T-helper 1 cell (primary cell): ENCODE measurements around the gene TNIK.
A peak's percentile ranks its signal among the peaks of the same experiment; 100 is the strongest.
"Not testable (repeated sequence)": the region's sequence is repeated elsewhere in the genome, so short reads cannot be mapped to it uniquely, and the experiment has no call there.

Experiments used
- DNase-seq, 5 donors: peaks; one replicate each; pipeline ENCODE4 v3.0.0-alpha.2; 2012 to 2020

Gene TNIK

DNA sequence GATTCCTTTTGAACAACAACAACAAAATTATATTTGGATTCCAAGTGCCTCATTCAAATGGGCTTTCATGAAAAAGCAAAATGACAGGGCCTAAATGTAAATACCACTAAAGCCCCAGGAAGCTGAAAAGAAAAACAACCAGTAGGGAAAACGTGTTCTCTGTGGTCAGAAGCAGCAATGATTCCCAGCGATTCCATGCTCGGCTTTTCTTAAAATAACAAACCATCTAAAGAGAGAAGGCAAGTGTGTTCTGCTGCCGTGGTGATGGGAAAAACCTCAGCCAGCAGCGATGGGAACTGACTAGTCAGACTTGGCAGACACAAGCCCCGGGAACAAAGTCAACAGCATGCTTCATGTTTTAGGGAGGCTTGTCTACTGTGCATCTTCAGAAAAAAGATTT, 153.6 kb downstream of the TNIK start:
- no peak for DNase-seq

DNA sequence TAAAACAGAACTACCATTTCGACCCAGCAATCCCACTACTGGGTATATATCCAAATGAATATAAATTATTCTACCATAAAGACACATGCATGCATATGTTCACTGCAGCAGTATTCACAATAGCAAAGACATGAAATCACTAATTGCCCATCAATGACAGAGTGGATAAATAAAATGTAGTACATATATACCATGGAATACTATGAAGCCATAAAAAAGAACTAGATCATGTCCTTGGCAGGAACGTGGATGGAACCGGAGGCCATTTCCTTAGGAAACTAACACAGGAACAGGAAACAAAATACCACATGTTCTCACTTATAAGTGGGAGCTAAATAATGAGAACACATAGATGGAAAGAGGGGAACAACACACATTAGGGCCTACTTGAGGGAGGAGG, 154.4 kb downstream of the TNIK start:
- not testable (repeated sequence) for DNase-seq

DNA sequence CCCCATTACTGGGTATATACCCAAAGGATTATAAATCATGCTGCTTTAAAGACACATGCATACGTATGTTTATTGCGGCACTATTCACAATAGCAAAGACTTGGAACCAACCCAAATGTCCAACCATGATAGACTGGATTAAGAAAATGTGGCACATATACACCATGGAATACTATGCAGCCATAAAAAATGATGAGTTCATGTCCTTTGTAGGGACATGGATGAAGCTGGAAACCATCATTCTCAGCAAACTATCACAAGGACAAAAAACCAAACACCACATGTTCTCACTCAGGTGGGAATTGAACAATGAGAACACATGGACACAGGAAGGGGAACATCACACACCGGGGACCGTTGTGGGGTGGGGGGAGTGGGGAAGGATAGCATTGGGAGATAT, 155.7 kb downstream of the TNIK start:
- DNase-seq = not testable (repeated sequence)

DNA sequence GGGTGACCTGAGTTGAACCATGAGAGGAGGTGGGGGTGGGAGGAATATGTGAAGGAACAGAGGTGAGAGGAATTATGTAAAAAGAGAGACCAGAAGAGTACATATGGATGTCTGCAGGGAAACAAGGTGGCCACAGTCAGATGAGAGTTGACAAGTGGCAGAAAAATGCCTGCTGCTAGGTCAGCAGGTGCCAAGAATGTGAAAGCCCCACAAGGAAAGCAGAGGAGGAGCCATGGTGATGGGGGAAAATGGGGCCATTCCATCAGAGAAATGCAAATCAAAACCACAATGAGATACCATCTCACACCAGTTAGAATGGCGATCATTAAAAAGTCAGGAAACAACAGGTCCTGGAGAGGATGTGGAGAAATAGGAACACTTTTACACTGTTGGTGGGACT, 156.2 kb downstream of the TNIK start:
- not testable (repeated sequence) for DNase-seq

DNA sequence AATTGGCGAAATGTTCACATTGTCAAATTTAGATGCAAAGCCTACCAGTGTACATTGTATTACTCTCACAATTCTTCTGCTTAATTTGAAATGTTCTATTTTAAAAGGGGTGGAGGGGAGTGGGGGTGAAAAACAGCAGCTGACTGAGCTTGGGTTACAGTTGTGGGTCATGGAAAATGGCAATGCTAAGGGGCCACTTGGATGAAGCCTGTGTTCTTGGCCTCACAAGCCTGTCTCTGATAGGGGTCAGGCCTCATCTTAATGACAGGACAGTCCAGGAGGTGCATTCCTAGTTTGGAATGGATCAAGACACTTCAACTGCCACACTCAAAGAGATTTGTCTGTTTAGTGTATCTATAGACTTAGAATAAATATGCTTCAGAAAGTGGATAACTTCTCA, 158.2 kb downstream of the TNIK start:
- DNase-seq = no peak

DNA sequence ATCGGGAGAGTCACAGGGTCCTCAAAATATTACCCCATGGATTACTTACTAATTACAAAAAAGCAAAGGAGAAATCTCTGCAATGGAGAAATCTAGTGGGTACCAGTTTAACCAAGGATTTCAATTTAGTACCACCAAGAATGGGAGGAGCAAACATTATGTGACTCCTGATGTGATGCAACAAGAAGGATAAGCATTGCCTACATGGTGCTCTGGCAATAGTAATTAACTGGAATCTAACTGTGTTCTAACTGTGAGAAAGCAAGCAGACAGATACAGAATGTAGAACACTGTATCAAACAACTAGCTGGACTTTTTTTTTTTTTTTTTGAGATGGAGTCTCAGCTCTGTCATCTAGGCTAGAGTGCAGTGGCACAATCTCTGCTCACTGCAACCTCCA, 159.2 kb downstream of the TNIK start:
- DNase-seq = no peak

DNA sequence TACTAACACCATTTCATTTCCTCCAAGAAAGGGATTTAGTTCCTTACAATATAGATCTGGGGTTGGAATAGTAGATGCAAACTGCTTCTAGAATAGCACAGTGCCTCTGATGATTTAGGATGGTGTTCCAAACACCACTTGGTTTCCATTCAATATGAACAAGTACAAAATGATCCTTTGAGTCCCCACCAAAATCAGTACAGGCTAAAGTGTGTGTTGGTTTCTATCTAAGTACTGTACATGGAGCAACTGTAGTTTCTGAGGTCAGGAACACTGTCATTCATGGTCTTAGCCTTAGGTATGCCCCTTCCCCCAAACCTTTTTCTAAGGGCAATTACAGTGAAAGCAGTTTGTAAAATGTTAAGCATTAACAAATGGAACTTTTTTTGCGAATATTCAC, 162.3 kb downstream of the TNIK start:
- DNase-seq = no peak

DNA sequence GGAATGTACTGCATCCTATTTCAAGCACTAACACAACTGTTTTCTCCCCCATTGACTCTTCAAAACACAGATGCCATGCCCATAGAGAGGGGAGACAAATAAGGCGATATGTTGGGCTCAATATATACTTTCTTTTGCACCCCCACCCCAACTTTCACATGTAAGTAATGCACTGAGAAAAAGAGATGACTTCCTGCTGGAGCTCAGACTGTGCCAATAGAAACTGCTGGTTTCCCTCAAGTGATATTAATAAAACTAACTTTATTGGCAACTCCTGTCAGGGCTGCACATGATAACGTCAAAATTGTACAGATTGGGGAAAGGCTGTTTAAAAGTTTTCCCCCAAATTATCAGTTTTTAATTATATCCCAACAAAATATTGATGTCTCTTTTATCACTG, 163.0 kb downstream of the TNIK start:
- no peak for DNase-seq

DNA sequence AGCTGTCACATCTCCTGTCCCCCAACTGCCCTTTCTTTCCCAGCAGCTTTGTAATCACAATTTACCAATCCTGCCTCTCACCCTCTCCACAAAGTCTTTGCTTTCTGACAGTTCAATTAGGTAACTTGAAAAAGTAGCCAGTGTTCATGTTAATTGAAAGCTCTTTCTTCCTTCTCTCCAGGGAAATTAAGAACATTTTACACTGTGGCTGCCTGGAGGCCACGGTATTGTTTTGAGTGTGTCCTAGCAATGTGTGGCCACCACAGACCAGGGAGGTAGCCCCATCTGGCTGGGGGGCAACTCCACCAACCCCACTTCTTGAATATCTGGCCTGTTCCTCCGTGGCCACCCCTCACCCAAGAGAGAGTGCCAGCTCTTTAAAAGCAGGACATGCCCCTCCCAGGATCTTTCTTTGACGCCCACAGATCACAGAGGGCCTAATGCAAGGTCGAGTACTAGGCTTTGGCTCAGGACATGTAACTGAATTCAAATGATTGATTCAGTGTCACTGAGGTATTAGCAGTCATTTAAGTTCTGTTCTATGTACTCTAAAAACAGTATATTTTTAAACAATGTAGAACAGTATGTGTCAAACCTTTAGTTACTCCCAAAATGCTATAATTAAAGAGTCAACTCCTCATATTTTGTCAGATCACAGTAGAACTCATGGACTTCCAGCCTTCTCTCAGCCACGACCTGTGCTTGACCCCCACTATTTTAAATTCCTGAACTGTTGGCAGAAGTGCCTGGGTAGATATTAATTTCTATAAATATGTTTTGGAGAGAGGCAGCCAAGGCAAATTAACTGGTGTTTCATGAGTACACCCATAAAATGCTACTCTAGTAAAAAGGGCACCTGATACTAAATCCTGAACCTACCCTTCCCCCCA, 164.5 kb downstream of the TNIK start:
- DNase-seq = no peak

DNA sequence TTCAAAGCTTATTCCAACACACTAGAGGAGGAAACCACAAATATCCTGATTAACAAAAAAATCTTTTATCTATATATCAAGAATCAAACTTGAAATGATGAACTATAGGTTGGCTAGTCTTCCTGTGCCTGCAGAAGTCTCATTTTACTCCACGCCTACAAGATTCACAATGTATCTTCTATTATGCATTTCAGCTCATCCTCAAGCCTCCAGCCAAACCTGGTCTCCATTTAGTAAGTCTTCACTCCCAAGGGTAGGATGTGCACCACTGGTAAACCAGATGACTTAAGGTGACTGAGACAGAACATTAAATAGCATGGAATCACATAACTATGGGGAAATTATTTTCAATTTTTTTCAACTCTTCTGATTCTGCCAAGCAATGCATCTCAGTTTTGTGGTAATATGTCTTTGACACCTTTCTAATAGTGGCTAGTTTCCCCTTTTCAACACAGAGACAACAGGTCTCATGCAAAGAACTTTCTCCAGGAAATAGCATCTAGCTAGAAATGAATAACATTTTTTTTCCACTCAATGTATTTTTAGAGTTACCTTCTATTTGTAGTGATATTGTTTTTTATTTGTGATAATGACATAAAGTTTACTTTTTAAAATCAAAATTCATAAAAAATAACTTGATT, 166.9 kb downstream of the TNIK start:
- no peak for DNase-seq

DNA sequence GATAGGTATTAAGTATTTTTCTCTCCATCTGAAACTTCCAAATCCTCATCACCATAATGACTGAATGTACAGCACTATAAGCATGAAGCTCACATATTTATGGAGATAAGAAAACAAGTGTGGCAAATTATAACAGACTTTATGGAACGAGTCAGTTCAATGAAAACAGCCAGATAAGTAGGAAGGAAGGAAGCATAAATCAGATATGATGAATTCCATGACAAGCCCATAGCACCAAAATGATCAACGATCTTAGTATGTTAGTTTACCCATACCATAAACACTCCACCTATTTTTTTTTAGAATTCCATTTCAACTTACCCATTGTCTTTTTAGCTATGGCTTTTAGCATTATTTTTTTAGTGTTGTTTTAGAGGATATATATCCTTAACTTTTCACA, 169.5 kb downstream of the TNIK start:
- no peak for DNase-seq

DNA sequence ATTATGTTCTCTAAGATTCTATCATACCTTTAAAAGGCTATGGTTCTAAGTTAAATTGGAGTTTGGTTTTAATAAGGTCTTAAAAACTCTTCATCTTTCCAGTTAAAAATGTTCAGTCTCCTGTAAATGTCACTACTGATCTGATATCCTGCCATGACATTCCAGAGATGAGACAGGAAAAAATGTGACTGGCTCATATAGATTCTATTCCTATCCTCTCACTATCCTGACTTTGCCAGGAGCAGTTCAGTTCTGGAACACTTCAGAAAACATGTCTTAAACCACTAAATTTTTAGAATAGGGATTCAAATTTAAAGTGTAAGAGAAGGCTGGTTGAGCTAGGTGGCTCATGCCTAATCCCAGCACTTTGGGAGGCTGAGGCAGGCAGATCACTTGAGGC, 170.9 kb downstream of the TNIK start:
- no peak for DNase-seq

DNA sequence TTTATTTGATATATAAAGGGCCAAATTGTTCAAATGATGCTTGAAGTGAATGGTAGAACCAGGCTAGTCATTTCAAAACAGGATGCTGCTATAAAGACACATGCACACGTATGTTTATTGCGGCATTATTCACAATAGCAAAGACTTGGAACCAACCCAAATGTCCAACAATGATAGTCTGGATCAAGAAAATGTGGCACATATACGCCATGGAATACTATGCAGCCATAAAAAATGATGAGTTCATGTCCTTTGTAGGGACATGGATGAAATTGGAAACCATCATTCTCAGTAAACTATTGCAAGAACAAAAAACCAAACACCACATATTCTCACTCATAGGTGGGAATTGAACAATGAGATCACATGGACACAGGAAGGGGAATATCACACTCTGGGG, 172.4 kb downstream of the TNIK start:
- DNase-seq = not testable (repeated sequence)

DNA sequence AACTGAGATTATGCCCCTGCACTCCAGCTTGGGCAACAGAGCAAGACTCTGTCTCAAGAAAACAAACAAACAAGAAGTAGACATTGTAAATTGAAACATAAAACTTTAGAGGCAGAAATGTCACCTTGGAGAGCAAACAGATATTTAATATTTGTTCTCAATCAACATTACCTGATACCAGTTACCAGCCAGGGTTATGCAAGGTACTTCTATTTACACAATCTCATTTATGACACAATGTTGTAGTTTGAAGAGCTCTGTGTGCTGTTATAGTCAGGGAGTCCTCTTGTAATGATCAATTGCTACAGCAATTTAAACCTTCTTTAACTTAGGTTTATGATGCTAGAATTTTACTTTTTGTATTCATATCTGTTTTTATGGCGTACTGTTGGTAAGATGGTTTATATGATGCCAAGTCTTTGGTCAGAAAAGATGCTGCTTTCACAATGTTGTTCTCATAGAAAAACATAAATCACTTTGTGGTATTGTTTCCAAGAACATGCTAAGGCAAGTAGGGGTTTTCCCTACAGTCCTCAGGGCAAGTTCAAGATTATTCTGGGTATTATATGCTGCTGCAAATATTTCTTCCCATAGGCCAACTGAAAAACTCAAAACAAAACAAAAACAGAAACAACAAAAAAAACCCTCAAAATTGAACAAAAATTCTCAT, 173.5 kb downstream of the TNIK start:
- peak in 1 of 5 donors; percentile 76 for DNase-seq

DNA sequence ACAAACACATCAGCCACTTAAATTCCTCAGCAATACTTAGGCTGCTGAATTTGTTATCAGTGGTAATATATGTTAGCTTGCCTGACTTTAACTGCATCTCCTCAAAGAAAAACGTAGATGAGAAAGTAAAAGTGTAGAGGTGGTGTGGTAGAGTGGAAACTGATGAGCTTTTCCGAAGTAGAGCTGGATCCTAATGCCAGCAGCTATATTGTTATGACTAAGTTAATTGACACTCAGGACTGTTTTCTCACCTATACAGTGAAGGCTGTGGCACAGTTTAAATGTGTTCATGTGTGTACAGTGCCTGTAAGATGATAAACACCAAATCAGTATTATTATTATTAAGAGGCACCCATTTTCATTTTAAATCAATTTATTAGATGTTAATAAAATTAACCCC, 174.9 kb downstream of the TNIK start:
- DNase-seq = peak in 1 of 5 donors; percentile 59

DNA sequence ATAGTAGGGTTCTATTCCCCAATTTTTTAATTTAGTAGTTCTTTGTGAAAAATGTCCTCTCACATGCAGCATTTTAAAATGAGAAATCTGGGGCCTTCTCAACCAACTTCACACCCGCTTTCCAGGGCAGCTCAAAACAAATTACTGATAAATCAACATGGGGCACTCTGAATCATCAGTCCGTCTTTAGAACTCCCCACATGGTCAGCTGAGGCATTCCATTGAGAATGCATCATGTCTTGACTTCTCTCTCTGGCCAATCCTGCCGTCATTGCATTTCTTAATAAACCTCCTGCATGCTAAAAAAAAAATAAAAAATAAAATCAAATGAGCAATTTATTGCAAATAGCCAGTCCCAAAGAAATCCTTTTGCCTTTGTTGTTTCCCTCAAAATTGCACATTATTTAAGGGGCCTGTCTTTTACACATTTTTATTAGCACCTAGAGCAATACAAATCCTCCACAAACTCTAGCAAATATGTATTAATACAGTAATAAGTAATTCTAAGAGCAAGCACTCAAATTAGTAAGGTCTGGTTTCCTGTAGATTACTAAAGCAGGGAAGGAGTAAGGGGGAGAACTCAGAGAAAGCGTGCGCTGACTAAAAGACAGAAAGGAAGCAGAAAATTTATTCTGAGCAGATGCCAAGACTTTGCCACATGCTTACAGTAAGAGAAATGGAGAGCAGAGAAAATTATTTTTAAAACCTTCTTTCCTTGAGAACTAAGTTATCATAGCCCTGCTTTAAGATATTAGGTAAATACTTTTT, 175.7 kb downstream of the TNIK start:
- DNase-seq = peak in 1 of 5 donors; percentile 71

DNA sequence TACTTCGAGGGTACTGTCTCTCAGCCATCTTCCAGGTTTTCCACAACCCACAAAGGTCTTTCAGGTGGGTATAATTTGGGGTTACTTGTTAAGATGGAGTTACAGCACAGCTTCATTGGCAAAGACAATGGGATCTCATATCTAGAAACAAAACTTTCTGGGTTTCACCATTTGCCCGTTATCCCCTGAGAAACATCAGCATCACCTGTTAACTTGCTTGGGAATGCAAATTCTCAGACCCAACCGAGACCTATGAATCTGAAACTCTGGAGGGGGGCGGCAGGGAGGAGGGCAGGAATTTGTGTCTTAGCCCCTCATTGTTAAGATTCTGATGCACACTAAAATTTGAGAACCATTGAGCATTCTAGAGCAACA, 176.4 kb downstream of the TNIK start:
- no peak for DNase-seq

DNA sequence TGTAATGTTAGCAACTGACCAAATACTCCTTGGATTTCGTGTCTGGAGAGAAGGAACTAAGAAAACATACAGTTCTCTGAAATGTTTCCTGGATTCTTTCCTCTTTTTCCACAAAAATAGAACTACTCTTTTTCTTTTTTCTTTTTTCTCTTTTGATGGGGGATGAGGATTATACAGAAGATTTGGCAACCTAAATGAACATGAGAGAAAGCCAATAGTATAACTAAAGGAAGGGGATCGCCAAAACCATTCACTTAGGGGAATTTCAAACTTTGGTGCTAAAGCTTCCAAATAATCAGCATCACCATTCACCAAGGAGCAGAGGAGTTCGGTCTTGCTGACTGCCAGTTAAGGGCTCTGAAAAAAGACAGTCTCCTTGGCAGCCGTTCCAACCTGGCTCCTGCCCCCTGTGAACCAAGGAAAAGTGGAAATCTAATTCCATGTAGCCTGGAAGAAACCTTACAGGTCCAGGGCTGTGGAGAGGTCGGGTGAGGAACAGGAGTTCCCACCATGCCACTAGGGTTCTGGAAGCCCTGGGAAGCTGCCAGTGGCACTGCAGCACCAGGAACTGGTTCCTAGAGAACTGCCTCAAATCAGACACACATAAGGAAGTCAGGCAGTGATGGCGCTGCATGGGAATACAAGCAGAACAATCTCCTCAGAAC, 176.9 kb downstream of the TNIK start:
- no peak for DNase-seq

DNA sequence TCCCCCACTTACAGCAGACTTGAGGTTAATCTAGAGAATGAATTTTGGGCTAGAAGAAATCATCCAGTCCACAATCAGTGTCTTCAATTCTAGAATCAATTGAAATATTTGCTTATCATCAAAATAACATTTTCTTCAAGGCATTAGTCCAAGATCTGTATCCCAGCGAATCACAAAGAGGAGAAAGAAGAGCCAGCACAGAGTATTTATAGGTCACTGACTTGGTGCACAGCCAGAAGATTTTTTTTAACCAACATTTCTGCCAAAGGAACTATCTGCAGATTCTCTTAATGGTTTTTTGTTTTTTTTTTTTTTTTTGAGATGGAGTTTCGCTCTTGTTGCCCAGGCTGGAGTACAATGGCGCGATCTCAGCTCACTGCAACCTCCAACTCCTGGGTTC, 178.2 kb downstream of the TNIK start:
- no peak for DNase-seq

DNA sequence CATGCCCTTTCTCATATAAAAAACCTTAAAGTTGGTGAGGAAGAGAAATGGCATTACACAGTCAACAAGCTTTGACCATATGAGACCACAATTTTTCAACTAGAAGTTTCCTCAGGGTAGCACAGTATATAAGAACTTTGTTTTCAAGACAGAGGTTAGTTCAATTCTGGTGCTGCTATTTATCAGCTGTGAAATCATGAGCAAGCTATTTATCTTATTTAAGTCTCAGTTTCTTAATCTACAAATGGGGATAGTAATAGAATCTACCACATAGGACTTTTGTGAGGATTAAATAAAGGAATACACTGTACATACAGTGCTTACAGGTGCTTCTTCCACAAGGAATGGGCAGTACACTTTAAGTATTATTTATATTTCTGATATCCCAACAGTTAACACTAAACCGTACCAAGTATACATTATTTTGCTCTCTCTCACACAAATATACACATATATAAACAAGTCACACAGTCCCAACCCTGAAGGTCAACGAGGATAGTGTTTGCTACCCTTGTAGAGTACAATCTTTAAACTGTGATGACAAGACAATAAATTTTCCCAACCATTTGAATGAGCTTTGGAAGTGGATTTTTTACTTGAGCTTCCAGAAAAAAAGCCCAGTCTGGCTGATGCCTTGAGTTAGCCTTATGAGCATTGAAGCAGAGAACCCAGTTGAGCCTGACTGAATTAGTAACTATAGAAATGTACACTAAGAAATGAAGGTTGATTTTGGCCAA, 178.8 kb downstream of the TNIK start:
- no peak for DNase-seq

DNA sequence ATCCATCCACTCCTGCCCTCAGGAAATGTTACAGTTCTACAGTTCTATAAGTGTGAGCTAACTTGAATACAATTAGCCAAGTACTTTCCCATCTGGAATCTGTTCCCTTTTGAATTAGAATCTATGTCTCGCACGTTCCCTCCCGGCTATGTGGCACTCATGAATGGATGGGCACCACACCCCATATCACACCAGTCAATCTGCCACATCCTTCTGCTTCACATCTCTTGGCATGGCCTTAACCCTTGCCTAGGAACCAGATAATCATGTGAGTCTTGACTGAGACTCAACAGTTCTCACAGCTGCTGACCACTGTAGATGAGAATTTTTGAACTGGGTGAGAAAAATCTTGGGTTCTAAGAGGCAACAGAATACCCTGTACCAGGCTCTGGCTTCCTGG, 180.2 kb downstream of the TNIK start:
- DNase-seq = no peak

DNA sequence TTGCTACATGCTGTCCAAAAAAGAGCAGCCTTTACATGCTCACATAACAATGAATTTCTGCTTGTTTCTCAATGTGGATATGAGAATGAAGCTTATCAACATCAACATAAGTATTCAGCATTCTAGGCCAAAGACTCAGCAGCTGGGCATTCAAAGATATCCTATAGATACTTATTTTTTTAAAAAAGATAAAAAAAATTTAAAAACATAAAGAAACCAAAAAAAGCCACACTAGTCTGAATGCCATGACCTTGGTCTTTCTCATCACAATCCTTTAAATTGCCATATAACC, 182.0 kb downstream of the TNIK start:
- DNase-seq = no peak
